Body of pancreas (tissue), 4 donors: ENCODE measurements around the gene SPR. TPM values are rescaled to one million over a fixed set of nuclear protein-coding genes. Genes with fewer than 3 reads are reported as not detected.

Experiments used
- ATAC-seq: fragments of 150-250 bp; one replicate; pipeline ENCODE4 v1.9.1; 2016
- DNase-seq, 4 donors: peaks; one replicate each; pipeline ENCODE4 v3.0.0-alpha.2; 2019
- H3K27ac ChIP-seq, 4 donors: fragments of 200-600 bp; sonication (generic); 1 replicate in 3 of 4; 2 replicates in 1 of 4; pipeline versions ENCODE4 v1.5.1 to v1.6.1; 2016 to 2019; ENCODE audit warnings: mild to moderate bottlenecking in 1 of 4, mixed read lengths in 1 of 4, moderate library complexity in 1 of 4
- H3K27me3 ChIP-seq, 2 donors: fragments of 200-600 bp; sonication (generic); one replicate each; pipeline ENCODE4 v1.6.0; 2016; ENCODE audit warnings: mild to moderate bottlenecking in 1 of 2
- H3K36me3 ChIP-seq, 2 donors: fragments of 200-600 bp; sonication (generic); replicated peaks in 1 of 2; 2 replicates each; pipeline ENCODE4 v1.5.1; 2016; ENCODE audit warnings: low read depth in 2 of 2; ENCODE audit not compliant: insufficient read depth in 1 of 2
- H3K4me1 ChIP-seq: fragments of 200-600 bp; sonication (generic); one replicate; pipeline ENCODE4 v1.6.0; 2016
- H3K4me3 ChIP-seq, 2 donors: fragments of 200-600 bp; sonication (generic); 1 replicate in 1 of 2; 2 replicates in 1 of 2; pipeline ENCODE4 v1.5.1; 2016 to 2019
- H3K9me3 ChIP-seq, 3 donors: fragments of 200-600 bp; sonication (generic); 1 replicate in 2 of 3; 2 replicates in 1 of 3; pipeline ENCODE4 v1.5.1; 2016
- CTCF ChIP-seq, 7 experiments: fragments of 450-650 bp in 4 of 7; fragments of 200-600 bp in 3 of 7; sonication (generic) in 3 of 7; IDR thresholded peaks; one replicate each; pipeline ENCODE4 v1.5.1; 2016 to 2019; ENCODE audit warnings: antibody characterized with exemption in 7 of 7
- POLR2A ChIP-seq, 3 donors: fragments of 450-650 bp; IDR thresholded peaks; one replicate each; pipeline ENCODE4 v1.6.1; 2016; ENCODE audit warnings: antibody characterized with exemption in 3 of 3, mild to moderate bottlenecking in 2 of 3
- WGBS, 2 donors: methylation state at CpG; one replicate each; pipeline ENCODE4 v1.1.5; 2017; 5-methylcytosine and 5-hydroxymethylcytosine counted together
- intact Hi-C: fragments of 100-400 bp; cut with DNase I; formaldehyde crosslinking; loops from one replicate; pipeline ENCODE4 v1.15.1; 2023
- total RNA-seq, 2 donors: library from RNA; depleted of rRNA; stranded (reverse); fragments of >200 nt; gene quantifications; one replicate each; pipeline ENCODE4 v1.1.0, GENCODE V29; 2016

The SPR gene
- total RNA-seq, 2 donors from 2014 or later, result 62.6 to 84.6 TPM

GRCh38 chr2:72932045-72932740, 45.0 kb downstream of the SPR start:
- ATAC-seq (no peak), DNase-seq (no peak)
- Histone ChIP-seq H3K4me3 (no peak overlapping the region), H3K9me3 (no peaks in the 10 kb centered on the region), H3K27me3 (no peaks in the 10 kb centered on the region), H3K4me1 (no peaks in the 10 kb centered on the region), H3K27ac (no peak overlapping the region), H3K36me3 (no peaks in the 10 kb centered on the region)
- 50 to 53% methylated on average over 1 to 5 of the region's 5 CpGs for WGBS, 2 donors
- intact Hi-C loops, result no loop called here
- no peak for TF ChIP-seq POLR2A (IDR thresholded peaks at IDR 0.05)
- TF ChIP-seq CTCF (IDR thresholded peaks at IDR 0.05), result no peak

GRCh38 chr2:72932805-72933204, 45.6 kb downstream of the SPR start:
- no peaks in the 10 kb centered on the region for H3K9me3 ChIP-seq
- no peaks in the 10 kb centered on the region for H3K4me1 ChIP-seq
- no peaks in the 10 kb centered on the region for H3K27me3 ChIP-seq
- ATAC-seq (no peak), DNase-seq (no peak)
- WGBS, 2 donors, result 85 to 91% methylated on average over 3 to 4 of the region's 4 CpGs
- TF ChIP-seq POLR2A (IDR thresholded peaks at IDR 0.05), result no peak
- no peak for TF ChIP-seq CTCF (IDR thresholded peaks at IDR 0.05)
- H3K36me3 ChIP-seq, result no peaks in the 10 kb centered on the region
- H3K27ac ChIP-seq, result no peak overlapping the region
- intact Hi-C loops, result no loop called here
- no peak overlapping the region for H3K4me3 ChIP-seq

GRCh38 chr2:72933207-72933606, 46.0 kb downstream of the SPR start:
- TF ChIP-seq POLR2A (IDR thresholded peaks at IDR 0.05), result no peak
- TF ChIP-seq CTCF (IDR thresholded peaks at IDR 0.05), result no peak
- ATAC-seq (no peak), DNase-seq (no peak)
- 76 to 80% methylated on average over 5 of the region's 5 CpGs for WGBS, 2 donors
- no peaks in the 10 kb centered on the region for H3K9me3 ChIP-seq
- H3K4me1 ChIP-seq, result no peaks in the 10 kb centered on the region
- intact Hi-C loops, result no loop called here
- H3K27me3 ChIP-seq, result no peaks in the 10 kb centered on the region
- H3K4me3 ChIP-seq, result no peak overlapping the region
- H3K36me3 ChIP-seq, result no peaks in the 10 kb centered on the region
- H3K27ac ChIP-seq, result no peak overlapping the region

GRCh38 chr2:72933646-72934151, 46.5 kb downstream of the SPR start:
- ATAC-seq, result no peak
- DNase-seq, result no peak
- Histone ChIP-seq H3K27ac (no peak overlapping the region), H3K36me3 (no peaks in the 10 kb centered on the region), H3K27me3 (no peaks in the 10 kb centered on the region), H3K4me3 (no peak overlapping the region), H3K9me3 (no peaks in the 10 kb centered on the region), H3K4me1 (no peaks in the 10 kb centered on the region)
- TF ChIP-seq POLR2A (IDR thresholded peaks at IDR 0.05) (no peak), CTCF (IDR thresholded peaks at IDR 0.05) (no peak)
- 79 to 85% methylated on average over 8 to 12 of the region's 12 CpGs for WGBS, 2 donors
- intact Hi-C loops, result no loop called here
